WI38 (cell line): ENCODE data around the gene RRP1.
"Not testable (repeated sequence)": the region's sequence is repeated elsewhere in the genome, so short reads cannot be mapped to it uniquely, and the experiment has no call there.

Experiments
- H3K4me3 ChIP-seq: 2 replicates; pipeline ENCODE4 v1.5.1; 2011; ENCODE audit warnings: low read depth, mild to moderate bottlenecking, control low read depth, low read length
- CTCF ChIP-seq: IDR thresholded peaks from 2 replicates; pipeline ENCODE4 v1.5.1; 2012; ENCODE audit warnings: low read depth, mild to moderate bottlenecking, control low read depth, low read length

Gene RRP1

GRCh38 chr21:43834146-43834905 lies 44.9 kb downstream of the RRP1 start:
- no peak for TF ChIP-seq CTCF
- no peak overlapping the region for H3K4me3 ChIP-seq

GRCh38 chr21:43835050-43835449 lies 45.7 kb downstream of the RRP1 start:
- no peak for TF ChIP-seq CTCF
- H3K4me3 ChIP-seq, result no peak overlapping the region

GRCh38 chr21:43835861-43836260 lies 46.5 kb downstream of the RRP1 start:
- TF ChIP-seq CTCF, result no peak
- no peak overlapping the region for H3K4me3 ChIP-seq

GRCh38 chr21:43836616-43837015 lies 47.2 kb downstream of the RRP1 start:
- TF ChIP-seq CTCF, result no peak
- no peak overlapping the region for H3K4me3 ChIP-seq

GRCh38 chr21:43840259-43840658 lies 50.9 kb downstream of the RRP1 start:
- no peak for TF ChIP-seq CTCF
- no peak overlapping the region for H3K4me3 ChIP-seq

GRCh38 chr21:43842742-43843141 lies 53.4 kb downstream of the RRP1 start:
- no peak overlapping the region for H3K4me3 ChIP-seq
- TF ChIP-seq CTCF, result no peak

- H3K4me3 ChIP-seq, result not testable (repeated sequence)
These were observed 55.5 kb downstream of the RRP1 start for GRCh38 chr21:43844906-43845305.

GRCh38 chr21:43845386-43845785 lies 56.0 kb downstream of the RRP1 start:
- TF ChIP-seq CTCF, result no peak
- H3K4me3 ChIP-seq, result no peak overlapping the region
